Smooth muscle cell (in vitro differentiated cells): ENCODE results near the gene SLC66A3. TPM values are rescaled to one million over a fixed set of nuclear protein-coding genes. Genes with fewer than 3 reads are reported as not detected.
A peak's percentile ranks its signal among the peaks of the same experiment; 100 is the strongest.

ENCODE experiments used
- DNase-seq: peaks from one replicate; lab custom pipeline; 2025; ENCODE audit not compliant: unreplicated experiment; lab: John Stamatoyannopoulos, UW
- H2AFZ ChIP-seq: fragments of 200-600 bp; sonication (generic); 2 replicates; pipeline ENCODE4 v1.6.0; 2016; ENCODE audit warnings: antibody characterized with exemption, low read depth, mild to moderate bottlenecking
- H3F3A ChIP-seq: fragments of 200-600 bp; sonication (generic); 2 replicates; pipeline ENCODE4 v1.6.0; 2017; ENCODE audit warnings: antibody characterized with exemption, low read depth
- H3K27ac ChIP-seq: fragments of 200-600 bp; sonication (generic); 2 replicates; pipeline ENCODE4 v1.5.1; 2016; ENCODE audit warnings: low read depth, mild to moderate bottlenecking
- H3K27me3 ChIP-seq: fragments of 200-600 bp; sonication (generic); 2 replicates; pipeline ENCODE4 v1.6.1; 2016; ENCODE audit warnings: low read depth, mild to moderate bottlenecking
- H3K36me3 ChIP-seq: fragments of 200-600 bp; sonication (generic); 2 replicates; pipeline ENCODE4 v1.5.1; 2016; ENCODE audit warnings: low read depth
- H3K4me1 ChIP-seq: fragments of 200-600 bp; sonication (generic); 2 replicates; pipeline ENCODE4 v1.5.1; 2016; ENCODE audit warnings: low read depth
- H3K4me2 ChIP-seq: fragments of 200-600 bp; sonication (generic); 2 replicates; pipeline ENCODE4 v1.6.0; 2016; ENCODE audit warnings: mild to moderate bottlenecking
- H3K4me3 ChIP-seq: fragments of 200-600 bp; sonication (generic); 2 replicates; pipeline ENCODE4 v1.5.1; 2016; ENCODE audit warnings: mild to moderate bottlenecking
- H3K79me2 ChIP-seq: fragments of 200-600 bp; sonication (generic); 2 replicates; pipeline ENCODE4 v1.6.0; 2016; ENCODE audit warnings: low read depth, mild to moderate bottlenecking
- H3K9ac ChIP-seq: fragments of 200-600 bp; sonication (generic); 2 replicates; pipeline ENCODE4 v1.6.0; 2016; ENCODE audit warnings: low read depth
- H3K9me3 ChIP-seq: fragments of 200-600 bp; sonication (generic); replicated peaks from 2 replicates; pipeline ENCODE4 v1.5.1; 2016; ENCODE audit warnings: low read depth
- H4K20me1 ChIP-seq: fragments of 200-600 bp; sonication (generic); 2 replicates; pipeline ENCODE4 v1.6.0; 2016; ENCODE audit warnings: low read depth
- WGBS: methylation state at CpG from one replicate; pipeline ENCODE4 v1.1.7; 2016; ENCODE audit warnings: low lambda C conversion rate; 5-methylcytosine and 5-hydroxymethylcytosine counted together
- polyA plus RNA-seq: library from polyadenylated mRNA; unstranded; fragments of >200 nt; fragmentation: Nextera tagmentation; extraction: Ambion mirVana; gene quantifications from 2 replicates; pipeline ENCODE4 v1.2.1, GENCODE V29; 2016
- total RNA-seq: library from RNA; depleted of rRNA; stranded (reverse); fragments of >200 nt; gene quantifications from 2 replicates; pipeline ENCODE4 v1.2.3, GENCODE V29; 2014
- TF ChIP-seq, protein P1 (sequence below): fragments of 200-600 bp; sonication (generic); IDR thresholded peaks from 2 replicates; pipeline ENCODE4 v1.5.1; 2017; ENCODE audit warnings: borderline replicate concordance, mild to moderate bottlenecking, antibody characterized with exemption; ENCODE audit not compliant: insufficient read depth, poor library complexity, severe bottlenecking

The SLC66A3 gene
- total RNA-seq: 37.2 and 41.0 TPM in 2 replicates
- 27.4 and 33.5 TPM in 2 replicates for polyA plus RNA-seq

DNA sequence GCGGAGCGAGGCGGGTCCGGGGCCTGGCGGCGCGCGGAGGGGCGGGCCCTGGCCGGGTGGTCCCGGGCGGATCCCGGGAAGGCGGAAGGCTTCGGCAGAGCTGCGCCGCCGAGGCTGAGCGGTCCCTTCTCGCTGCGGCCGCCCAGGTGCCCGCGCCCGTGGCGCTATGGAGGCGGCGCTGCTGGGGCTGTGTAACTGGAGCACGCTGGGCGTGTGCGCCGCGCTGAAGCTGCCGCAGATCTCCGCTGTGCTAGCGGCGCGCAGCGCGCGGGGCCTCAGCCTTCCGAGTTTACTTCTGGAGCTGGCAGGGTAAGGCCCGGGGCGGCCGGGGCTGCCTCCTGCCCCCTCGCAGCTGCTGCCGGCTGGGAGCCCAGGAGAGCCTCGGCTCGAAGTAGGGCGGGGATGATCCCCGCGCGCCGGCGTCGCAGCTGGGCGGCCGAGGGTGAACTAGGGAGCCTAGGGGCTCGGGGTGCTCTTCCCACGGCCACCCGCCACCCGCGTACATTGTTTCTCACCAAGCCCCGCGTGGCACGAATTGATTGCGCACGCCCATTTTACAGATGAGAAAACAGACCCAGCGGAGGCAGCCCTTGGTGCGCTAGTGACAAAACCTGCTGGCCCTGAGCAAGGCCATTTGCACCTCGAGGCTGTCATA lies at the start of gene SLC66A3:
Gene SLC66A3 (plus strand): TSS at position 87 of the 655 bp plus-strand sequence. CDS start 80 bp downstream, at position 167.
- no peak for DNase-seq
- H2AFZ ChIP-seq: peak within 1 kb of the TSS; percentile 95
- H3F3A ChIP-seq: peaks cover 6% of the 10 kb centered on the region
- no peaks in the 10 kb centered on the region for H3K27me3 ChIP-seq
- no peaks in the 10 kb centered on the region for H4K20me1 ChIP-seq
- H3K79me2 ChIP-seq: no peaks in the 10 kb centered on the region
- peak within 1 kb of the TSS; percentile 74 for H3K4me3 ChIP-seq
- H3K4me1 ChIP-seq: no peaks in the 10 kb centered on the region
- no peaks in the 10 kb centered on the region for H3K9me3 ChIP-seq
- H3K27ac ChIP-seq: peak within 1 kb of the TSS; percentile 68
- WGBS: 7% methylated on average over 41 of the region's 71 CpGs
- H3K4me2 ChIP-seq: peak within 1 kb of the TSS; percentile 92
- H3K36me3 ChIP-seq: no peaks in the 10 kb centered on the region
- H3K9ac ChIP-seq: peak within 1 kb of the TSS; percentile 73
- TF ChIP-seq, protein P1, sequence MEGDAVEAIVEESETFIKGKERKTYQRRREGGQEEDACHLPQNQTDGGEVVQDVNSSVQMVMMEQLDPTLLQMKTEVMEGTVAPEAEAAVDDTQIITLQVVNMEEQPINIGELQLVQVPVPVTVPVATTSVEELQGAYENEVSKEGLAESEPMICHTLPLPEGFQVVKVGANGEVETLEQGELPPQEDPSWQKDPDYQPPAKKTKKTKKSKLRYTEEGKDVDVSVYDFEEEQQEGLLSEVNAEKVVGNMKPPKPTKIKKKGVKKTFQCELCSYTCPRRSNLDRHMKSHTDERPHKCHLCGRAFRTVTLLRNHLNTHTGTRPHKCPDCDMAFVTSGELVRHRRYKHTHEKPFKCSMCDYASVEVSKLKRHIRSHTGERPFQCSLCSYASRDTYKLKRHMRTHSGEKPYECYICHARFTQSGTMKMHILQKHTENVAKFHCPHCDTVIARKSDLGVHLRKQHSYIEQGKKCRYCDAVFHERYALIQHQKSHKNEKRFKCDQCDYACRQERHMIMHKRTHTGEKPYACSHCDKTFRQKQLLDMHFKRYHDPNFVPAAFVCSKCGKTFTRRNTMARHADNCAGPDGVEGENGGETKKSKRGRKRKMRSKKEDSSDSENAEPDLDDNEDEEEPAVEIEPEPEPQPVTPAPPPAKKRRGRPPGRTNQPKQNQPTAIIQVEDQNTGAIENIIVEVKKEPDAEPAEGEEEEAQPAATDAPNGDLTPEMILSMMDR: no peak

DNA sequence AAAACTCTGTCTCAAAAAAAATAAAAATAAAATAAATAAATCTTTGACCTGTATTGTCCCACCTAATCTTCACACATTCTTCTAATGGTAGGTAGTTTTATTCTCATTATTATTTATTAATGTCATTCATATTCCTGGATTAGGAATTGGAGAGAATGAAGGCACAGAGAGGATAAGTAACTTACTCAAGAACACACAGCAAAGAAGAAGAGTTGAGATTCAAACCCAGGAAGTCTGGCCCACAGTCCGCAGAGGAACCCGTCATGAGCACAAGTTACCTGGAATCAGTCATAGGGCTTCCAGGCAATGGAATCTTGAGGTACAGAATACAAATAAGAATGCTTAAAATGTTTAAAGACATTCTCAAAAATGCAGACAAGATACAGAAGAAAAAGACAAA lies 46.3 kb upstream of the SLC66A3 start:
- Histone ChIP-seq H3K79me2 (no peaks in the 10 kb centered on the region), H2AFZ (no peak overlapping the region), H3K36me3 (no peaks in the 10 kb centered on the region), H4K20me1 (no peaks in the 10 kb centered on the region), H3F3A (no peaks in the 10 kb centered on the region), H3K27ac (no peak overlapping the region), H3K4me1 (no peaks in the 10 kb centered on the region), H3K4me2 (no peak overlapping the region), H3K9ac (no peak overlapping the region), H3K9me3 (no peaks in the 10 kb centered on the region), H3K27me3 (no peaks in the 10 kb centered on the region), H3K4me3 (no peak overlapping the region)
- 98% methylated on average over 2 of the region's 2 CpGs for WGBS
- no peak for DNase-seq
- TF ChIP-seq, protein P1: no peak

DNA sequence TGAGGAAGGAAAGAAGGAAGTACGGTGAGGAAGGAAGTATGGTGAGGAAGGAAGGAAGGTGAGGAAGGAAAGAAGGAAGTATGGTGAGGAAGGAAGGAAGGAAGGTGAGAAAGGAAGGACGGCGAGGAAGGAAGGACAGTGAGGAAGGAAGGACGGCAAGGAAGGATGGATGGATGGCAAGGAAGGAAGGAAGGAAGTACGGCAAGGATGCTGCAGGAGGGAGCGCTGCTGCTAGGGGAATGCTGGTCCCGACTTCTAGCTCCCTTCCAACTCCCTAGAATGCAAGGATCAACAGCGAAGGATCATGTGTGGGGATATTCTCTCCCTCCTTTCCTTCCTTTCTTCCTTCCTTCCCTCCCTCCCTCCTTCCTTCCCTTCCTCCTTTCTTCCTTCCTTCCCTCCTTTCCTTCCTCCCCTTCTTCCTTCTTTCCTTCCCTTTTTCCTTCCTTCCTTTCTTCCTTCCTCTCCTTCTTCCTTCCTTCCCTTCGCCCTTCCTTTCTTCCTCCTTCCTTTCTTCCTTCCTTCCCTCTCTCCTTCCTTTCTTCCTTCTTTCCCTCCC lies 42.3 kb upstream of the SLC66A3 start:
- Histone ChIP-seq H3K9ac (no peak overlapping the region), H3K9me3 (no peaks in the 10 kb centered on the region), H3F3A (no peaks in the 10 kb centered on the region), H3K4me3 (no peak overlapping the region), H3K4me1 (no peaks in the 10 kb centered on the region), H3K27ac (no peak overlapping the region), H3K27me3 (no peaks in the 10 kb centered on the region), H3K4me2 (no peak overlapping the region), H3K79me2 (no peaks in the 10 kb centered on the region), H3K36me3 (no peaks in the 10 kb centered on the region), H2AFZ (no peak overlapping the region), H4K20me1 (no peaks in the 10 kb centered on the region)
- TF ChIP-seq, protein P1: no peak
- no peak for DNase-seq
- 85% methylated on average over 4 of the region's 9 CpGs for WGBS
